HEK293 (cell line): ENCODE data around the gene THBD.
A peak's percentile ranks its signal among the peaks of the same experiment; 100 is the strongest.

Experiments used
- CTCF ChIA-PET: fragments of 350-600 bp; formaldehyde crosslinking; extraction: SDS; loops from one replicate; lab custom pipeline; 2021; ENCODE audit warnings: antibody characterized with exemption; lab: Yijun Ruan, JAX
- POLR2A ChIA-PET: fragments of 300-600 bp; formaldehyde crosslinking; extraction: SDS; loops from one replicate; lab custom pipeline; 2020; ENCODE audit warnings: antibody characterized with exemption, inconsistent platforms; lab: Yijun Ruan, JAX
- H3K27ac ChIP-seq: fragments of 200-500 bp; sonication (Bioruptor generic); 2 replicates; pipeline ENCODE4 v1.5.1; 2014; ENCODE audit warnings: low read depth, low read length, control low read depth, inconsistent platforms; ENCODE audit errors: extremely low read depth
- H3K36me3 ChIP-seq, 2 experiments: fragments of 200-500 bp in 1 of 2; sonication (Bioruptor generic) in 1 of 2; 1 replicate in 1 of 2; 2 replicates in 1 of 2; pipeline ENCODE4 v1.5.1; 2014 to 2017; ENCODE audit warnings: inconsistent platforms in 2 of 2, low read length in 2 of 2; ENCODE audit not compliant: control insufficient read depth in 2 of 2, insufficient read depth in 1 of 2
- H3K4me1 ChIP-seq: fragments of 200-500 bp; sonication (Bioruptor generic); 2 replicates; pipeline ENCODE4 v1.5.1; 2014; ENCODE audit warnings: mild to moderate bottlenecking, low read length, inconsistent platforms; ENCODE audit not compliant: control insufficient read depth, insufficient read depth
- H3K4me3 ChIP-seq: 2 replicates; pipeline ENCODE4 v1.5.1; 2011; ENCODE audit warnings: low read depth, mild to moderate bottlenecking, control low read depth, low read length, moderate library complexity
- H3K9me3 ChIP-seq: fragments of 200-500 bp; sonication (Bioruptor generic); 2 replicates; pipeline ENCODE4 v1.5.1; 2014; ENCODE audit warnings: low read depth, low read length, inconsistent platforms; ENCODE audit not compliant: control insufficient read depth, insufficient read depth
- BCL11B ChIP-seq: fragments of 450-650 bp; formaldehyde crosslinking; IDR thresholded peaks from 2 replicates; pipeline ENCODE4 v1.5.1; 2016; ENCODE audit warnings: low read depth, missing biosample characterization, missing genetic modification characterization
- FEZF1 ChIP-seq: fragments of 450-650 bp; formaldehyde crosslinking; IDR thresholded peaks from 2 replicates; pipeline ENCODE4 v1.5.1; 2016; ENCODE audit warnings: missing biosample characterization, missing genetic modification characterization
- SETDB1 ChIP-seq: IDR thresholded peaks from one replicate; pipeline ENCODE4 v1.6.1; 2017; ENCODE audit warnings: mild to moderate bottlenecking, low read length, moderate library complexity, mixed read lengths; ENCODE audit not compliant: insufficient read length
- SP7 ChIP-seq: fragments of 450-650 bp; formaldehyde crosslinking; IDR thresholded peaks from 2 replicates; pipeline ENCODE4 v1.5.1; 2016; ENCODE audit warnings: missing biosample characterization, missing genetic modification characterization
- ZBTB49 ChIP-seq: fragments of 450-650 bp; formaldehyde crosslinking; IDR thresholded peaks from 2 replicates; pipeline ENCODE4 v1.5.1; 2016; ENCODE audit warnings: missing biosample characterization, missing genetic modification characterization, low read depth
- ZNF132 ChIP-seq: fragments of 450-650 bp; formaldehyde crosslinking; IDR thresholded peaks from 2 replicates; pipeline ENCODE4 v1.5.1; 2017; ENCODE audit warnings: missing biosample characterization, missing genetic modification characterization, borderline replicate concordance
- ZNF140 ChIP-seq: fragments of 450-650 bp; formaldehyde crosslinking; IDR thresholded peaks from 2 replicates; pipeline ENCODE4 v1.5.1; 2016; ENCODE audit warnings: missing biosample characterization, missing genetic modification characterization
- ZNF184 ChIP-seq: fragments of 450-650 bp; IDR thresholded peaks from 2 replicates; pipeline ENCODE4 v1.5.1; 2018; ENCODE audit warnings: missing biosample characterization, mild to moderate bottlenecking, missing genetic modification characterization
- ZNF529 ChIP-seq: fragments of 450-650 bp; formaldehyde crosslinking; IDR thresholded peaks from 2 replicates; pipeline ENCODE4 v1.5.1; 2017; ENCODE audit warnings: missing genetic modification characterization, missing biosample characterization; ENCODE audit not compliant: insufficient replicate concordance
- ZNF530 ChIP-seq: fragments of 450-650 bp; formaldehyde crosslinking; IDR thresholded peaks from 2 replicates; pipeline ENCODE4 v1.5.1; 2016; ENCODE audit warnings: low read depth, missing biosample characterization, missing genetic modification characterization
- ZNF560 ChIP-seq: fragments of 450-650 bp; formaldehyde crosslinking; IDR thresholded peaks from 2 replicates; pipeline ENCODE4 v1.5.1; 2017; ENCODE audit warnings: missing biosample characterization, missing genetic modification characterization, borderline replicate concordance
- ZNF624 ChIP-seq: fragments of 450-650 bp; formaldehyde crosslinking; IDR thresholded peaks from 2 replicates; pipeline ENCODE4 v1.5.1; 2017; ENCODE audit warnings: missing biosample characterization, missing genetic modification characterization
- ZNF626 ChIP-seq: fragments of 450-650 bp; sonication (Bioruptor Pico); formaldehyde crosslinking; IDR thresholded peaks from 2 replicates; pipeline ENCODE4 v1.5.1; 2018; ENCODE audit warnings: missing biosample characterization, missing genetic modification characterization, inconsistent platforms
- ZNF830 ChIP-seq: fragments of 450-650 bp; IDR thresholded peaks from 2 replicates; pipeline ENCODE4 v1.5.0; 2018; ENCODE audit warnings: missing biosample characterization, missing genetic modification characterization, low read depth, mild to moderate bottlenecking, moderate library complexity
- ZSCAN30 ChIP-seq: fragments of 450-650 bp; IDR thresholded peaks from 2 replicates; pipeline ENCODE4 v1.5.1; 2018; ENCODE audit warnings: missing biosample characterization, mild to moderate bottlenecking, missing genetic modification characterization, moderate library complexity
- ZXDB ChIP-seq: fragments of 450-650 bp; formaldehyde crosslinking; IDR thresholded peaks from 2 replicates; pipeline ENCODE4 v1.5.1; 2016; ENCODE audit warnings: missing biosample characterization, missing genetic modification characterization
- TF ChIP-seq, protein P1 (sequence below): fragments of 450-650 bp; formaldehyde crosslinking; IDR thresholded peaks from 2 replicates; pipeline ENCODE4 v1.5.1; 2017; ENCODE audit warnings: missing biosample characterization, missing genetic modification characterization
- TF ChIP-seq, protein P2 (sequence below): fragments of 450-650 bp; formaldehyde crosslinking; IDR thresholded peaks from 2 replicates; pipeline ENCODE4 v1.5.0; 2017; ENCODE audit warnings: missing biosample characterization, missing genetic modification characterization, borderline replicate concordance
- TF ChIP-seq, protein P3 (sequence below): fragments of 450-650 bp; formaldehyde crosslinking; IDR thresholded peaks from 2 replicates; pipeline ENCODE4 v1.5.1; 2016; ENCODE audit warnings: missing biosample characterization, missing genetic modification characterization

THBD gene

GRCh38 chr20:23065266-23066201, 16.1 kb upstream of the THBD start (continued):
- TF ChIP-seq, protein P1, sequence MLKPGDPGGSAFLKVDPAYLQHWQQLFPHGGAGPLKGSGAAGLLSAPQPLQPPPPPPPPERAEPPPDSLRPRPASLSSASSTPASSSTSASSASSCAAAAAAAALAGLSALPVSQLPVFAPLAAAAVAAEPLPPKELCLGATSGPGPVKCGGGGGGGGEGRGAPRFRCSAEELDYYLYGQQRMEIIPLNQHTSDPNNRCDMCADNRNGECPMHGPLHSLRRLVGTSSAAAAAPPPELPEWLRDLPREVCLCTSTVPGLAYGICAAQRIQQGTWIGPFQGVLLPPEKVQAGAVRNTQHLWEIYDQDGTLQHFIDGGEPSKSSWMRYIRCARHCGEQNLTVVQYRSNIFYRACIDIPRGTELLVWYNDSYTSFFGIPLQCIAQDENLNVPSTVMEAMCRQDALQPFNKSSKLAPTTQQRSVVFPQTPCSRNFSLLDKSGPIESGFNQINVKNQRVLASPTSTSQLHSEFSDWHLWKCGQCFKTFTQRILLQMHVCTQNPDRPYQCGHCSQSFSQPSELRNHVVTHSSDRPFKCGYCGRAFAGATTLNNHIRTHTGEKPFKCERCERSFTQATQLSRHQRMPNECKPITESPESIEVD (tag by site-specific recombination): peak; percentile 42; the same call in 1 of the 2 replicates
- no peak for TF ChIP-seq ZNF530
- 0 out of 2 replicates have a peak, but pooled peaks have one; percentile 46 for TF ChIP-seq ZSCAN30 (tag by site-specific recombination)
- TF ChIP-seq ZXDB (tag by site-specific recombination): no peak
- TF ChIP-seq FEZF1 (tag by site-specific recombination): peak; percentile 27; the same call in 1 of the 2 replicates
- TF ChIP-seq, protein P2, sequence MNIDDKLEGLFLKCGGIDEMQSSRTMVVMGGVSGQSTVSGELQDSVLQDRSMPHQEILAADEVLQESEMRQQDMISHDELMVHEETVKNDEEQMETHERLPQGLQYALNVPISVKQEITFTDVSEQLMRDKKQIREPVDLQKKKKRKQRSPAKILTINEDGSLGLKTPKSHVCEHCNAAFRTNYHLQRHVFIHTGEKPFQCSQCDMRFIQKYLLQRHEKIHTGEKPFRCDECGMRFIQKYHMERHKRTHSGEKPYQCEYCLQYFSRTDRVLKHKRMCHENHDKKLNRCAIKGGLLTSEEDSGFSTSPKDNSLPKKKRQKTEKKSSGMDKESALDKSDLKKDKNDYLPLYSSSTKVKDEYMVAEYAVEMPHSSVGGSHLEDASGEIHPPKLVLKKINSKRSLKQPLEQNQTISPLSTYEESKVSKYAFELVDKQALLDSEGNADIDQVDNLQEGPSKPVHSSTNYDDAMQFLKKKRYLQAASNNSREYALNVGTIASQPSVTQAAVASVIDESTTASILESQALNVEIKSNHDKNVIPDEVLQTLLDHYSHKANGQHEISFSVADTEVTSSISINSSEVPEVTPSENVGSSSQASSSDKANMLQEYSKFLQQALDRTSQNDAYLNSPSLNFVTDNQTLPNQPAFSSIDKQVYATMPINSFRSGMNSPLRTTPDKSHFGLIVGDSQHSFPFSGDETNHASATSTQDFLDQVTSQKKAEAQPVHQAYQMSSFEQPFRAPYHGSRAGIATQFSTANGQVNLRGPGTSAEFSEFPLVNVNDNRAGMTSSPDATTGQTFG (tag by site-specific recombination): no peak
- no peak for TF ChIP-seq ZNF529 (tag by site-specific recombination)
- TF ChIP-seq ZNF830 (tag by site-specific recombination): no peak
- TF ChIP-seq ZNF626 (tag by site-specific recombination): no peak
- TF ChIP-seq SETDB1: no peak
- no peak for TF ChIP-seq BCL11B (tag by site-specific recombination)

DNA sequence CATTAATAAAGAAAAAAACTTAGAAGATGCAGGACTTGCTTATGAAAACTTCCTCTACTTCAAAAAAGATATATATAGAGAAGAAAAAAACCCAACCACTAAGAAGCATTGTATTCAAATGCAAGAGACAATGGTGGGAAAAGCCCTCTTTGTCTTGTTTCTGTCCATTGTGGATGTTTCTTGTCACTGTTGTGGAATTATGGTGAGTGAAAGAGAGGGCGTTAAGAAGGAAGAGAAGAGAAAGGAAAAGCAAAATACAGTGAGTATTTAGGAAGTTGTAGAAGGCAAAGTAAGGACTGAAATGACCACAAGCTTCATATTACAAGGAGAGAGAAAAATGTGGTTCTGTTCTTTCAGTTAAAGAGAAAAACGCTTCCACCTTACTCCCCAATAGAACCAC, 14.1 kb upstream of the THBD start:
- ChIA-PET POLR2A (no interaction called here), CTCF (interaction anchor here (0.6 to 3.4 kb wide), 6 partner anchors 11 to 372 kb away, joined by 3 to 9 read pairs (median 4); no protein-coding TSS in a partner anchor)
- H3K36me3 ChIP-seq: no peaks in the 10 kb centered on the region
- H3K9me3 ChIP-seq: no peaks in the 10 kb centered on the region
- H3K27ac ChIP-seq: no peak overlapping the region
- H3K4me1 ChIP-seq: peaks cover 5% of the 10 kb centered on the region; the same call in 1 of the 2 replicates
- TF ChIP-seq ZNF184 (tag by site-specific recombination) (no peak), SP7 (tag by site-specific recombination) (no peak), ZNF140 (tag by site-specific recombination) (no peak), ZNF132 (tag by site-specific recombination) (no peak), ZSCAN30 (tag by site-specific recombination) (no peak), ZNF624 (tag by site-specific recombination) (no peak)
- no peak overlapping the region for H3K4me3 ChIP-seq

GRCh38 chr20:23063168-23063567, 13.7 kb upstream of the THBD start:
- no peaks in the 10 kb centered on the region for H3K9me3 ChIP-seq
- POLR2A ChIA-PET: no interaction called here
- H3K4me1 ChIP-seq: peaks cover 5% of the 10 kb centered on the region; the same call in 1 of the 2 replicates
- TF ChIP-seq ZBTB49 (no peak), ZNF560 (tag by site-specific recombination) (no peak)
- TF ChIP-seq, protein P3, sequence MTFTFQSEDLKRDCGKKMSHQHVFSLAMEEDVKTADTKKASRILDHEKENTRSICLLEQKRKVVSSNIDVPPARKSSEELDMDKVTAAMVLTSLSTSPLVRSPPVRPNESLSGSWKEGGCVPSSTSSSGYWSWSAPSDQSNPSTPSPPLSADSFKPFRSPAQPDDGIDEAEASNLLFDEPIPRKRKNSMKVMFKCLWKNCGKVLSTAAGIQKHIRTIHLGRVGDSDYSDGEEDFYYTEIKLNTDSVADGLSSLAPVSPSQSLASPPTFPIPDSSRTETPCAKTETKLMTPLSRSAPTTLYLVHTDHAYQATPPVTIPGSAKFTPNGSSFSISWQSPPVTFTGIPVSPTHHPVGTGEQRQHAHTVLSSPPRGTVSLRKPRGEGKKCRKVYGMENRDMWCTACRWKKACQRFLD (tag by site-specific recombination): no peak
- TF ChIP-seq, protein P1 (tag by site-specific recombination): 0 out of 2 replicates have a peak, but pooled peaks have one; percentile 10
- H3K36me3 ChIP-seq: no peaks in the 10 kb centered on the region
- H3K27ac ChIP-seq: no peak overlapping the region
- no peak overlapping the region for H3K4me3 ChIP-seq
- CTCF ChIA-PET: interaction anchor here (0.5 to 3.4 kb wide), 7 partner anchors 11 to 721 kb away, joined by 3 to 9 read pairs (median 4); no protein-coding TSS in a partner anchor
